ENCODE measurements around the gene ZNF175. TPM values are rescaled to one million over a fixed set of nuclear protein-coding genes. Genes with fewer than 3 reads are reported as not detected.

ZNF175 gene
- total and polyA plus RNA-seq, 10 of the 15 experiments (the other 5 are each of a cell fraction or from before 2014, with no cell fraction given), result 1.5 to 12.0 (median 4.1) TPM

DNA sequence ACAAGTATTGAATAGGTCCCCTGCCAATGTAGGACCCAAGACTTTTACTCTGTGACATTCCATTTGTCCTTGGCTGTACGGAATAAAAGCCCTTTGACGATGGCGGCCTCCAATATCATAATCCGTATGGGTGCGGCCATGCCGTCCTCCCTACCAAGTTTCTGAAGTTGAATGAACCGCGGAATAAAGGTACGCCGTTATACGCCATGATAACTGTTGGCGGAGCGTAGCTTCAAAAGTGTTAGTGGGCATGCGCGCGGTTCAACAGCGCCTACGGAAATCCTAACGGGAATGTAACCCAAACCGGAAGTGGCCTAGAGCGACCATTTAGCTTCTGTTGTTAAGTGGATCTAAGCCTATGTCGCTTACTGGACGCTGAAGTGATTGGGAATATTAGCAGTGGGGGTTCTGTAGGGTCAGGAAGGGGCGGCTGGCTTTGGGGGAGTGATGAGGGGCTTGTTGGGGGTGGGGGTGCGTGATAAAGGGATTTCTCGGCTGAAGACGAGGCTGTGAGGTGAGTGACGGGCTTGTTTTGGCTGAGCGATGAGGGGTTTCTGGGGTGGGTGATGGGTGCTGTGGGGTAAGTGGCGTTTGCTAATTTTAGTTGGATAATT is at the start of gene ZNF175 (continued):
- TF ChIP-seq, protein P1, sequence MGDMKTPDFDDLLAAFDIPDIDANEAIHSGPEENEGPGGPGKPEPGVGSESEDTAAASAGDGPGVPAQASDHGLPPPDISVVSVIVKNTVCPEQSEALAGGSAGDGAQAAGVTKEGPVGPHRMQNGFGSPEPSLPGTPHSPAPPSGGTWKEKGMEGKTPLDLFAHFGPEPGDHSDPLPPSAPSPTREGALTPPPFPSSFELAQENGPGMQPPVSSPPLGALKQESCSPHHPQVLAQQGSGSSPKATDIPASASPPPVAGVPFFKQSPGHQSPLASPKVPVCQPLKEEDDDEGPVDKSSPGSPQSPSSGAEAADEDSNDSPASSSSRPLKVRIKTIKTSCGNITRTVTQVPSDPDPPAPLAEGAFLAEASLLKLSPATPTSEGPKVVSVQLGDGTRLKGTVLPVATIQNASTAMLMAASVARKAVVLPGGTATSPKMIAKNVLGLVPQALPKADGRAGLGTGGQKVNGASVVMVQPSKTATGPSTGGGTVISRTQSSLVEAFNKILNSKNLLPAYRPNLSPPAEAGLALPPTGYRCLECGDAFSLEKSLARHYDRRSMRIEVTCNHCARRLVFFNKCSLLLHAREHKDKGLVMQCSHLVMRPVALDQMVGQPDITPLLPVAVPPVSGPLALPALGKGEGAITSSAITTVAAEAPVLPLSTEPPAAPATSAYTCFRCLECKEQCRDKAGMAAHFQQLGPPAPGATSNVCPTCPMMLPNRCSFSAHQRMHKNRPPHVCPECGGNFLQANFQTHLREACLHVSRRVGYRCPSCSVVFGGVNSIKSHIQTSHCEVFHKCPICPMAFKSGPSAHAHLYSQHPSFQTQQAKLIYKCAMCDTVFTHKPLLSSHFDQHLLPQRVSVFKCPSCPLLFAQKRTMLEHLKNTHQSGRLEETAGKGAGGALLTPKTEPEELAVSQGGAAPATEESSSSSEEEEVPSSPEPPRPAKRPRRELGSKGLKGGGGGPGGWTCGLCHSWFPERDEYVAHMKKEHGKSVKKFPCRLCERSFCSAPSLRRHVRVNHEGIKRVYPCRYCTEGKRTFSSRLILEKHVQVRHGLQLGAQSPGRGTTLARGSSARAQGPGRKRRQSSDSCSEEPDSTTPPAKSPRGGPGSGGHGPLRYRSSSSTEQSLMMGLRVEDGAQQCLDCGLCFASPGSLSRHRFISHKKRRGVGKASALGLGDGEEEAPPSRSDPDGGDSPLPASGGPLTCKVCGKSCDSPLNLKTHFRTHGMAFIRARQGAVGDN (IDR thresholded peaks at IDR 0.05), result no peak
- 0 out of 2 replicates have a peak, but pooled peaks have one; percentile 23 for TF ChIP-seq MLLT1 (IDR thresholded peaks at IDR 0.05)
- no peak for TF ChIP-seq ZNF274 (IDR thresholded peaks at IDR 0.05; ENCODE audit: insufficient read depth, insufficient read length)
- no peak for TF ChIP-seq PRDM15 (CRISPR knock-in tag; IDR thresholded peaks at IDR 0.05)
- TF ChIP-seq ZBTB11 (CRISPR knock-in tag; IDR thresholded peaks at IDR 0.05), result no peak
- TF ChIP-seq, protein P2, sequence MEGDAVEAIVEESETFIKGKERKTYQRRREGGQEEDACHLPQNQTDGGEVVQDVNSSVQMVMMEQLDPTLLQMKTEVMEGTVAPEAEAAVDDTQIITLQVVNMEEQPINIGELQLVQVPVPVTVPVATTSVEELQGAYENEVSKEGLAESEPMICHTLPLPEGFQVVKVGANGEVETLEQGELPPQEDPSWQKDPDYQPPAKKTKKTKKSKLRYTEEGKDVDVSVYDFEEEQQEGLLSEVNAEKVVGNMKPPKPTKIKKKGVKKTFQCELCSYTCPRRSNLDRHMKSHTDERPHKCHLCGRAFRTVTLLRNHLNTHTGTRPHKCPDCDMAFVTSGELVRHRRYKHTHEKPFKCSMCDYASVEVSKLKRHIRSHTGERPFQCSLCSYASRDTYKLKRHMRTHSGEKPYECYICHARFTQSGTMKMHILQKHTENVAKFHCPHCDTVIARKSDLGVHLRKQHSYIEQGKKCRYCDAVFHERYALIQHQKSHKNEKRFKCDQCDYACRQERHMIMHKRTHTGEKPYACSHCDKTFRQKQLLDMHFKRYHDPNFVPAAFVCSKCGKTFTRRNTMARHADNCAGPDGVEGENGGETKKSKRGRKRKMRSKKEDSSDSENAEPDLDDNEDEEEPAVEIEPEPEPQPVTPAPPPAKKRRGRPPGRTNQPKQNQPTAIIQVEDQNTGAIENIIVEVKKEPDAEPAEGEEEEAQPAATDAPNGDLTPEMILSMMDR (IDR thresholded peaks at IDR 0.05 in 2 of 3, conservative IDR thresholded peaks at IDR 0.05 in 1 of 3; ENCODE audit: control insufficient read depth in 2 of 3, extremely low read depth in 1 of 3, insufficient read depth in 1 of 3, low read depth in 3 of 3, low read length in 3 of 3), result no peak
- TF ChIP-seq, protein P3, sequence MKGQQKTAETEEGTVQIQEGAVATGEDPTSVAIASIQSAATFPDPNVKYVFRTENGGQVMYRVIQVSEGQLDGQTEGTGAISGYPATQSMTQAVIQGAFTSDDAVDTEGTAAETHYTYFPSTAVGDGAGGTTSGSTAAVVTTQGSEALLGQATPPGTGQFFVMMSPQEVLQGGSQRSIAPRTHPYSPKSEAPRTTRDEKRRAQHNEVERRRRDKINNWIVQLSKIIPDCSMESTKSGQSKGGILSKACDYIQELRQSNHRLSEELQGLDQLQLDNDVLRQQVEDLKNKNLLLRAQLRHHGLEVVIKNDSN (IDR thresholded peaks at IDR 0.05; ENCODE audit: borderline replicate concordance, extremely low read length, insufficient read depth, low read depth, low read length), result no peak
- TF ChIP-seq CBFB (IDR thresholded peaks at IDR 0.05; ENCODE audit: low read depth), result peak; percentile 40; the same call in 1 of the 2 replicates
- TF ChIP-seq ASH2L (IDR thresholded peaks at IDR 0.05; ENCODE audit: borderline replicate concordance, low read depth), result no peak
- no peak for TF ChIP-seq PAX8 (IDR thresholded peaks at IDR 0.05)
- no peak for TF ChIP-seq TBL1XR1 (IDR thresholded peaks at IDR 0.05; ENCODE audit: low read depth, low read length)
- TF ChIP-seq IRF4 (IDR thresholded peaks at IDR 0.05; ENCODE audit: low read depth, low read length), result 0 out of 2 replicates have a peak, but pooled peaks have one; percentile 49
